HG03066 (cell line): ENCODE results near the gene NSUN5.
"Not testable (repeated sequence)": the region's sequence is repeated elsewhere in the genome, so short reads cannot be mapped to it uniquely, and the experiment has no call there.

Experiments used
- ATAC-seq: cut with Tn5 transposase; IDR thresholded peaks from one replicate; pipeline ENCODE4 v1.9.1; 2021; ENCODE audit warnings: low read depth; ENCODE audit not compliant: unreplicated experiment

The NSUN5 gene

DNA sequence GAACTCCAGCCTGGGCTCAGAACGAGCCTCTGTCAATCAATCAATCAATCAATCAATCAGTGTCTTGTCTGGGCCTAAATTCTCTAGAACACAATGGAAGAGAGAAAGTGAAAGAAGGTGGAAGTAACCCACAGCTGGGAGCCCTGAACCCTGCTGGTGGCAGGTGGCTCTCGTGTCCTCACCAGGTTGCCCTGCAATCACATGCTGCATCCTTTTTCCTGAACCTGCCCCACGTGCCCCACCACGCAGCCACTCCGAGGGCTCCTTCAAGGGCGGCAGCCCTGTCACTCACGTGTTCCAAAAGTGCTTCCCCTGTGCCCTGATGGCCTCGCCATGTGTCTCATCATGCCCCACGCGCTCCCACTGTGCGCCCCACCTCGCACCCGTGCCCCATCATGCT, 18.8 kb upstream of the NSUN5 start:
- not testable (repeated sequence) for ATAC-seq

DNA sequence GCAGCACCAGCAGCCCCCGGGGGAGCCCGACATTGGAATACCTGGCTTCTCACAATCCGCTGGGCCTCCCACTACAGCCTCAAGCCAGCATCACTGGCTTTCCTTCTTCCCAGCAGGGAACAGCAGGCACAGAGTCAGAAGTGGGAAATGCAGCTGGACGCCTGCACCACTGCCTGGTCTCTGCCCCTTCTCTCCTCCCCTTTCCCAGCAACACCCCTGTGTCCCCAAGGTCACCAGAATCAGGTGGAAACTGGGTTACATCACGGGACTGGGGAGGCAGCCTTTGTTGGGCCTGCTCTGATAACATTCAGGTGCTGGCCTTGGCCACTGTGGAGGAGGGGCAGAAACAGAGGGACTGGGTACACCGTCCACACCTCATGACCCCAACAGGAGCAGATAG, 16.8 kb upstream of the NSUN5 start:
- ATAC-seq = not testable (repeated sequence)

DNA sequence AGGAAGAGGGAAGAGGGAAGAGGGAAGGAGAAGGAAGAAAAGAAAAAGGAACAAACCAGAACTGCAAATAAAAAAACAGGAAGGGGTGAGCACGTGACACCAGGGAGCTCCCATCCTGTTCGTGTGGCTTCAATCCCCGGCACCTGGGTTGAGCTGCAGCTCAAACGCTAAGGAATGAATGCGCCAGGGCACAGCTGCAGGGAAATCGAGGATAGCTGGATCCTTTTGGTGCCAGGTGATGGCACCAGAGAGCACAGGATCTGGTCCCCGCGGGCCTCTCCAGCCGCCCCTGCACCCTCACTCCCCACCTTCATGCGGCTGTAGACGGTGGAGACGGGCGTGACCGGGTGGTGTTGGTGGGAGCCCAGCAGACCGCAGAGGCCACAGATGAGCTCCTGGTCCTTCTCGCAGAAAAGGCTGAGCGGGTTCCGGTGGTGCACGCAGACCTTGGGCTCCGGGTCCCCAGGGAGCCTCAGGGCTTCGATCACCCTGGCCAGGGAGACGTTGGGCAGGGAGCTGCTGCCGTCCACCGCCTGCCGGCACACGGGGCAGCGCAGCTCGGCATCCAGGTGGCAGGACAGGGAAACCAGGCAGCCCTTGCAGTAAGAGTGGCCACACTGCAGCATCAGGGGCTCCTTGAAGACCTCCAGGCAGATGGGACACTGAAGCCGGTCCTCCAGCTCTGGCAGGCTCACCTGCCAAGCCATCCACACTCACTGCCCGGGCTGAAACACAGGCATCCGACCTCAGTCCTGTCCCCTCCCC, 15.6 kb upstream of the NSUN5 start:
- ATAC-seq = peak; percentile 54

DNA sequence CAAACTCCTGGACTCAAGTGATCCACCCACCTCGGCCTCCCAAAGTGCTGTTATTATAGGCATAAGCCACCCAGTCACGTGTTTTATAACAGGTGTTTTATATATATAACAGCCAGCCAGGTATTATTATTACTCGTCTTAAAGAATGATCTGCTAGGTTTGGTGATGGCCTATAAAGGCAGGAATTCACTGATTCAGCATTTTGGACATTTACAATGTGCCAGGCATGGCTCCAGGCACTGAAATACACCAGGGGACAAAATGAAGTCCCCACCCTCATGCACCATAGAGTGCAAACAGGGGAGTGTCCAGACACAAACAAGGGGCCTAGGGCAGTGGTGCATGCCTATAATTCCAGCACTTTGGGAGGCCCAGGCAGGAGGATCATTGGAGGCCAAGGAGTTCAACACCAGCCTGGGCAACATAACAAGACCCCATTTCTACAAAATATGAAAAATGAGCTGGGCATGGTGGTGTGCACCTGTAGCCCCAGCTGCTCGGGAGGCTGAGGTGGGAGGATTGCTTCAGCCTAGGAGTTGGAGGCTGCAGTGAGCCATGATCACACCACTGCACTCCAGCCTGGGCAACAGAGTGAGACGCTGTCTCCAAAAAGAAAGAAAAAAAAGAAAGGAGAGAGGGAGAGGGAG, 14.9 kb upstream of the NSUN5 start:
- not testable (repeated sequence) for ATAC-seq

DNA sequence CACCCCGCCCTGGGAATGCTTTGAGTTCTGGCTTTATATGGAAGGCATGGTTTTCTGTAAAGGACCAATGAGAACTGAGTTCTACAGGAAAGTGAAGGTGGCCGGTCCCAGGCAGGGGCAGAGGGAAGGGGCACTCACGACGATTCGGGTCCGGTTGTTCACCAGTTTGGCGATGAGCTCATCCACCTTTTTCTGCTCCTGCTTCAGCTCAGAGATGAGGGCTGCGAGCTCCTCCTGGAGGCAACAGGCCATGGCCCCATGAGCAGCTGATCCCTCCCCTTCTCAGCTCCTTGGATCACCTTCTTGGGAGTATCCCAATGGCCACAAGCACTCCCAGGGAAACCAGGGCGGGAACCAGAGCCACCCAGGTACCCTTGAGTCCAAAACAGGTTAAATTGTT, 11.4 kb upstream of the NSUN5 start:
- not testable (repeated sequence) for ATAC-seq

DNA sequence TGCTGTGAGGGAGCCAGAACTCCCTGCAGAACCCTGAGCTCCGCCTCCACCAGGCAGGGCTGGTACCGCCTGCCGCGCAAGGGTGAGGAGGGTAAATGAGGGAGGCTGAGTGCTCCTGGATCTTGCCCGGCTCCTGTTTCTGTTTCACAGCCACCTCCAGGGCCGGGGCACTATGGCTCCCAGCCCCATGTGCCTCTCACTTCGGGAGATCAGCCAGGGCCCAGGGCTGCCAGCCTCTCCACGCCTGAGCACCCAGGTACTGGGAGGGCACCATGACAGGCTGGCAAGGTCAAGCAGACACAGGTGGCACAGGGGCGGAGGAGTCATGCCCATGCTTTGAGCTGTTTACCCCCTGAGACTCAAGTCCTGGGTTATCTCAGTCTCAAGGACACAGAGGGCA, 10.9 kb upstream of the NSUN5 start:
- ATAC-seq = not testable (repeated sequence)

DNA sequence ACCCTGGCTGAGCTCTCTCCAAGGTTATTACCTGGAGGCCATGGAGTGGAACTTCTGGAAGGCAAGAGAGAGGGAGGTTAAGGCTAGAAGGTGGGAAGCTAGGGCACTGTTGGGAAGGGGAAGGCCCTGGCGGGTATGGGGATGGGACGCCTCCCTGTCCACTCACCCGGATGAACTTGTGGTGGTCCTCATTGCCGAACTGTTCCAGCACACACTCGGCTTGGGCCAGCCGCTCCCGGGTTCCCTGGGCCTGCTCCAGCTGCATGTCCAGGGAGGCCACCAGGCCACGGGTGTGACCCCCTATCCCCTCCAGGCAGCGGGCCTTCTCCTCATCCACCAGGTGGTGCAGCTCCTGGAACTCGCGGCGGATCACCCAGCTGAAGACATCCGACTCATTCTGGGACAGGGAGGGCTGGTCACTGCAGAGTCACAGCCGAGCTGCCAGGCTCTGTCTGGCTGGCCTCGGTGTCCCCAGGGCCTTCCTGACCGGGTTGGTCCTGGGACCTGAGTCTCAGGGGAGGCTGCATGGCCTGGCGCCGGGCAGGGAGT, 10.1 kb upstream of the NSUN5 start:
- ATAC-seq = not testable (repeated sequence)

DNA sequence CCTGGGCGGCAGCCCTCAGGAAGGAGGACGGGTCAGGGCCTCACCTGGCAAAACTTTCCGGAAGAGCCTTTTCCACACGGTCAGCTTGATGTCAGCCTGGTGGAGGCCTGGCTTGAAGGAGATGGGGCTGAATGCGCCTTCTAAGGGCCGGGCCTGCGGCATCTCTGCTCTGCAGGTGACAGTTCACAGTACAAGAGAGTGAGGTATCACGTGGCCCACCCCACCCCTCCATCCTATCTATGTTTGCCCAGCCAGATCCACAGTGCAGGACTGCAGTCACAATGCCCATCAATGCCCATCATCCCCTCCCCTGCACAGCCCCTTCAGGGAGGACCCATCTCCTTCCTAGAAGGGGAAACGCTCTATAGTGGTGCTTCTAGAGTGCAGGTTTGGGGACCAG, 7.9 kb upstream of the NSUN5 start:
- no peak for ATAC-seq

DNA sequence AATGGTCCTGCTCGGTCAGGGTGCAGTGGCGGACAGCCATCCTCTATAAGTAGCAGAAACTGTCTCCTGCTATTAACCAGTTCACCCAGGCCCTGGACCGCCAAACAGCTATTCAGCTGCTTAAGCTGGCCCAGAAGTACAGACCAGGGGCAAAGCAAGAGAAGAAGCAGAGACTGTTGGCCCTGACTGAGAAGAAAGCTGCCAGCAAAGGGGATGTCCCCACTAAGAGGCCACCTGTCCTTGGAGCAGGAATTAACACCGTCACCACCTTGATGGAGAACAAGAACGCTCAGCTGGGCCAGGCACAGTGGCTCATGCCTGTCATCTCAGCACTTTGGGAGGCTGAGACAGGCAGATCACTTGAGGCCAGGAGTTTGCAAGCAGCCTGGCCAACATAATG, 5.6 kb upstream of the NSUN5 start:
- no peak for ATAC-seq

DNA sequence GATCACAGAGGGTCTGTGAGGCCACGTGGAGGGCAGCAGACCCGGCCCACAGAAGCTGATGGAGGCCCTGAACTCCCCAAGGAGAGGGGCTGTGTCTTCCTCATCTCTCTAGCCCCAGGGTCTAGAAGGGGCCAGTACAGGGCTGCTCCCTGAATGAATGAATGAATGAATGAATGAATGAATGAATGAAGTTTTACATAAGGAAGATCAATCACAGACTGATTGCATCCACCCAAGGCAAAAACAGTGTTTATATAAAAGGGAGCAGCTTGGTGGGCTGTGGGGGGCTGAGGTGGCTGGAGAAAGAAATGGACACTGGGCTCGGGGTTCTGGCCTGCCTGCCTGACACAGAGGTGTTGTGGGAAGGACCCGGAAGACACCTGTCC, 4.9 kb upstream of the NSUN5 start:
- no peak for ATAC-seq

DNA sequence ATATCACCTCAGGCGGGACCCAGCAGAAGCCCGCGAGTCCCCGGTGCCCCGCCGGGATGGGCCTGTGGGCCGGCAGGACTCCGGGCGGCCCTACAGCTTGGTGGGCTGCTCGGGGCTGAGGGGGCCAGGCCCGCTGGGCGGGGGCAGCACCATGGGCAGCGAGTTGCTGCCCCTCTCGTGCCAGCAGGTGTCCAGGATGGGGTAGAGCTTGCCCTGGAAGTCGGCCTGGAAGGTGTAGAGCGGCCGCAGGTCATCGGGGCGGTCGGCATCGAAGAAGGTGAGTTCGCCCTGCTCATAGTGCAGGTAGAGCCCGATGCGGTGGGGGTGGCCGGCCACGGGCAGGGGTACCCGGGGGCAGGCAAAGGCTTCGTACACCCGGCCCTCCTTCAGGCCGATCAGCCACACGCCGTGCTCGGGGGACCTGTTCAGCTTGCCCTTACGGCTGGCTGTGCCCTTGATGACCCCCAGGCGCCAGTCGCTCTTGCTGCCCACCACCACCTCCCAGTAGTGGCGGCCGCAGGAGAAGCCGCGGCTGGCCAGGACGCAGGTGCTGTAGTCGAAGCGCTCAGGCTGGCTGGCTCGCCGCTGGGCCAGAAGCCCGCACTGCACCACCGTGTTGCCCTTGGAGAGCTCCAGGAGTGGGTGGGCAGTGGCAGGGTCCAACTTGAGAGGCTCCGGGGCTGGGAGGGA, 4.3 kb upstream of the NSUN5 start:
- no peak for ATAC-seq

DNA sequence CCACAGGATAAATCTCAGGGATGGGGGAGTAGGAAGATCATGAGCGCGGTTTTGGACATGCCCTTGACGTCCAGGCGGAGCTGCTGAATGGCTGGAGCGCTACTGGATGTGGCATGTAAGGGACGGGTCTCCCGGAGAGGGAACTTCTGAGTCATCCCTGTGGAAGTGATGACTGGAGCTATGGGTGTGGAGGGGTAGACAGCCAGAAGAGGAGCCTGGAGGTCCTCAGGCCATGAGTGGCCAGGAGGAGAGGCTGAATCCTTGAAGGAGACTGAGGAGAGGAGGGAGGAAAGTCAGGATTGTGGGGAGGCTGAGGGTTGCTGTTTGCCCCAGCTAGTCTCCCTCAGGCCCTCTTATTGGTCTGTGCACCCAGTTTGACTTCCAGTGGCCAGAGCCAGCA, 2.8 kb upstream of the NSUN5 start:
- not testable (repeated sequence) for ATAC-seq

DNA sequence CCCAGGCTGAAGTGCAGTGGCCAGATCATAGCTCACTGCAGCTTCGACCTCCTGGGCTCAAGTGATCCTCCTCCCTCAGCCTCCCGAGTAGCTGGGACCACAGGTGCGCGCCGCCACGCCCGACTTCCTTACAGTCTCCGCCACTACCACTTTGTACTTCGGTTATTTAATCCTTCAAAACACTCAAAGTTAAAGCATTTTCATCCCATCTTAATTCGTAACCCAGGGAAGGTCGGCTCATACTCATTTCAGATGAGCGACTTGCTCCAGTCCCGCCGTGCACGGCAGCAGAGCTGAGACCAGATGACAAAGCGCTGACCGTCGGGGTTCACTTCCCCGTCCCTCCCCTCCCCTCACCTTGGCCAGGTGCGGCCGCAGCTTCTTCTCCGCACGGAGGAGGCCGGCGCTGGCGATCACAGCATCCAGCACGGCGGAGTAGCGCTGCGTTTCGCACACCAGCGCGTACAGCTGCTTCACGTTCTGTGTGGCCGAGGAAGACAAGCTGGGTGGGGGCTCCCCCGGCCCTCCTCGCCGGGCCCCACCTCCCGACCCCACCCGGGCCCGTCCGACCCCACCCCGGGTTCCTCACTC, 457 bp downstream of the NSUN5 start:
- ATAC-seq = peak; percentile 31

DNA sequence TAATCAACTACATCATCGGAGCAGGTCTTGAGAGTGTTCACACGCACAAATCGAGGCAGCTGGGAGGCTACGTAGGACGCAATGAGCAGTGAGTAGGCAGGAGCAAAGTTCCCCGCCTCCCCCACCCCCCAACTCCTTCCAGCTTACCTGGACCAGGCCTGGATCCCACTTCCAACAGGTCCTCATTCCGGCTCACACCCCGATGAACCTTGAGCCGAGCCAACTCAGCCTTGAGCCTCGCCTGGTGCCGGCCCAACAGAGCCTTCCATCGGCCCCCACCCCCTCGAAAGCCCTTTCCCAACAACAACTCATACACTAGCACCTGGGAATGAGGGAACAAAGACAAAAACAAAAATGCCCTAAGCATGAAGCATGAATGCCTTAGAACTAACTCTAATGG, 1.2 kb downstream of the NSUN5 start:
- no peak for ATAC-seq

DNA sequence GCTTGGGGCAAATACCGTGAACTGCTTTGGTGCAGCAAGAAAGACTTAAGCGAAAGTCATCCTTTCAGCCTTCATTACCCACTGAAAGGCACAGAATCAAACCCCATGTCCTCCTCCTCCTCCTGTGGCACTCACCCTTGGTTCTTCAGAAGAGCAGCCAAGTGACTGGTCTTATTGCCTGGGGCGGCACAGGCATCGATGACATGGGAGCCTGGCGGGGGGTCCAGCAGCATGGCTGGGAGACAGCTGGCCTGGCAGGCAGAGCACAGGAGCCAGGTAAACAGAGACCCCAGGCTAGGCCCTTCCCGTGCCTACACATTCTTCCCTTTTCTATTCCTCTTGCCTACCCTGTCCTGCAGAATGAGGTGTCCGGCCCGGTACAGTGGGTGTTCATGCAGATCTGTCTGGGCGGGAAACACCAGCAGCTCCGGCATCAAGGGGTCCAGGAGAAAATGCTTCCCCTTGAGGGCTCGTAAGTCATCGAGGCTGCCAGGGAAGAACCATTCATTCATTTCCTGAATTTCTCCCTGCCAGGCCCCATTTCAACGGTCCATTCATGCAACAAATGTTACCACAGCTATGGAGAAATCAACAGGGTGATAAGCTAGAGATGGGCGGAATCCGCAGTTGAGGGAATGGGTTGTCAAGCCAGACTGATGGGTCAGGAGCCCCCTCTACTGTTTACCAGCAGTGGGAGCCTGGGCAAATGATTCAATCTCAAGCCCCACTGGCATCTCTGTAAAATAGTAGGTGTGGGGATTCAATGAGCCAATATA, 3.8 kb downstream of the NSUN5 start:
- ATAC-seq = not testable (repeated sequence)

DNA sequence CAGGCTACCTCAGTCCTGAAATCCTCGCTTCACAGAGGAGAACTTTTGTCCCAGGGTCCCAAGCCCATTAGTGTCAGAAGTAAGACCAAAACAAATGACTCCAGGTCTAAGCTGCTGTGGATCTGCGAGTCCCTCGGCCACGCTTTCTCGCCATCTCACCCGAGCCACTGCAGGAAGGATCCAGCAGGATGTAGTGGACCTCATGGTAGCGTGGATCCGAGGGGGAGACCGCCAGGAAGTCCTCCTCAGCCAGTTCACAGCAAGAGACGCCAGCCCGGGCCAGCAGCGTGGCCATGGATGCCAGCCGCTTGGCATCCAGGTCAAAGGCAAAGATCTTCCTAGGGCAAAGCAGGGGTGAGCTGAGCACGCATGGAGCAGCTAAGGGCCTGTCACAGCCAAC, 4.6 kb downstream of the NSUN5 start:
- no peak for ATAC-seq

DNA sequence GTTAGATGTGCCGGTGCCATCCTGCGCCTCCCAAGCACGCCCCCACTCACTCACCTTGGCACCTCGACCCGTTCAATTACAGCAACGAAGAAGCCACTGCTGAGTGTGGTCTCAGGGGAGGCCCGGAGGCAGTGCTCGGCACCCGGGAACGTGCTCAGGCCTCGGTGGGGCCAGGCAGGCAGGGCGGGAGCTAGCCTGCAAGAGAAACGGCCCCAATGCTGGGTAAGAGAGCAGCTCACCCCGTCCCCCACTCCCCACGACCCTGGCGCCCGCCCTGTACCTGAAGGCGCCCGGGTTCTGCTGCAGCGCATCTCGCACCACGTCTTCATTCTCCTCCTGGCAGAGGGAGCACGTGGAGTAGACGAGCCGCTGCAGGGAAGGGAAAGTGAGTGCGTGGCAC, 5.1 kb downstream of the NSUN5 start:
- no peak for ATAC-seq

DNA sequence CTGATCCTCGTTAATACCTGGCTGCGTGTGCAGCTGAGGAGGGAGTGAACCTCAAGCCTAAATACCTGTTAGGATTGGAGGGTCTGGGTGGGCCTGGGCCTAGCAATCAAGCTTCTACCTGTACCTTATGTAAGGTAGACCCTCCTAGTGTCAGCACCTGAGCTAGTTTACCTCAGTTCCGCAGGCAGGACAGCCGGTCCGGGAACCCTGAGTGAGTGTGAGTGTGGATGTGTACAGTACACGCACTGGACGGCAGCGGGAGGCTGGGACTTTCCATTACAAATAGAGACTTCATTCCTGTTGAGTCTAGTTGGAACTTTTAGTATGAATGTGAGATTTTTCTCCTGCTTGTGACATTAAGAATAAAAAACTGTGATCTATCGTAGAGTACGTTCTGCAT, 5.8 kb downstream of the NSUN5 start:
- ATAC-seq = not testable (repeated sequence)

DNA sequence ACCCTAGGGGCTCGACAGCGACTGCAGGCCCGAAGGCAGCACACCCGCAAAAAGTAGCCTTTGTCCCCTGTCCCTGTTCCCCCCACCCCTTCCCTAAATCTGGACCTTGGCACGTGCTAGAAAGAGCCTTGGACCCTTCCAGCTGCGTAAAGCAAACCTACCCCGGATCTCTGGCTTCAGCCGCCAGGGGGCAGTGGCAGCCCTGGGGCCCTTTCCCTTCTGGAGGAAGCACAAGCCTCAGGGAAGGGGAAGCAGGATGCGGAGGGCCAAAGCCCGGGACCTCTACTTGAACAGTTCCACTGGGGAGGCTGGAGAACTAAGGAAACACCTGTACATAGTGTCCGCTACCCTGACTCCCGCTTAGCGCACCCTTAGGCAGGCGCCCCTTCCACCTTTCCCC, 7.5 kb downstream of the NSUN5 start:
- ATAC-seq = not testable (repeated sequence)

DNA sequence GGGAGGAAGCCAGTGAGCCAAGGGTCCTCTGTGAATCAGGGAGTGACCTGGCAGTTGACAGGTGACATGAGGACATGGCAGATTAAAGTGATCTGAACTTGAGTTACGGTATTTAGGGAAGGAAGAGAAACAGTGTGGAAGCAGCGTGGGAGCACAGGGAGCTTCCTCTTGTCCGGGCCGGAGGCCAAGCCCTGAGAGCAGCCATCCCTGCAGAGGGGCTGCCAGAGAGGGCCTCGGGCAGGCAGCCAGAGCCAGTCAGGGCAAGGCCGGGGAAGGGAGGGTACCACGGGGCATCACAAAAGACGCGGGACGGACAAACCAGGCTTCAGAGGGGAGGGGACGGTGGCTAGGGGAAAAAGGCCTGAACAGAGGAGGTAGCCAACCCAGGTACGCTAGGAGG, 8.8 kb downstream of the NSUN5 start:
- not testable (repeated sequence) for ATAC-seq
